NB4 (cell line): Measurements from ENCODE around the gene CLBA1.

Experiments used
- DNase-seq: peaks from one replicate; pipeline ENCODE4 v3.0.0; 2010; ENCODE audit warnings: low read depth
- H3K4me3 ChIP-seq: one replicate; pipeline ENCODE4 v1.5.1; 2011; ENCODE audit warnings: mild to moderate bottlenecking, low read depth, low read length, moderate library complexity
- MYC ChIP-seq: IDR thresholded peaks from 2 replicates; pipeline ENCODE4 v1.6.1; 2011; ENCODE audit warnings: low read depth, low read length
- POLR2A ChIP-seq: IDR thresholded peaks from 2 replicates; pipeline ENCODE4 v1.6.1; 2011; ENCODE audit warnings: mild to moderate bottlenecking; ENCODE audit not compliant: insufficient read length; ENCODE audit errors: extremely low read depth
- TF ChIP-seq, protein P1 (sequence below): IDR thresholded peaks from 2 replicates; pipeline ENCODE4 v1.6.1; 2011; ENCODE audit warnings: low read depth, low read length
- TF ChIP-seq, protein P2 (sequence below): IDR thresholded peaks from one replicate; pipeline ENCODE4 v1.5.1; 2012; ENCODE audit warnings: low read depth, low read length

Gene CLBA1

DNA sequence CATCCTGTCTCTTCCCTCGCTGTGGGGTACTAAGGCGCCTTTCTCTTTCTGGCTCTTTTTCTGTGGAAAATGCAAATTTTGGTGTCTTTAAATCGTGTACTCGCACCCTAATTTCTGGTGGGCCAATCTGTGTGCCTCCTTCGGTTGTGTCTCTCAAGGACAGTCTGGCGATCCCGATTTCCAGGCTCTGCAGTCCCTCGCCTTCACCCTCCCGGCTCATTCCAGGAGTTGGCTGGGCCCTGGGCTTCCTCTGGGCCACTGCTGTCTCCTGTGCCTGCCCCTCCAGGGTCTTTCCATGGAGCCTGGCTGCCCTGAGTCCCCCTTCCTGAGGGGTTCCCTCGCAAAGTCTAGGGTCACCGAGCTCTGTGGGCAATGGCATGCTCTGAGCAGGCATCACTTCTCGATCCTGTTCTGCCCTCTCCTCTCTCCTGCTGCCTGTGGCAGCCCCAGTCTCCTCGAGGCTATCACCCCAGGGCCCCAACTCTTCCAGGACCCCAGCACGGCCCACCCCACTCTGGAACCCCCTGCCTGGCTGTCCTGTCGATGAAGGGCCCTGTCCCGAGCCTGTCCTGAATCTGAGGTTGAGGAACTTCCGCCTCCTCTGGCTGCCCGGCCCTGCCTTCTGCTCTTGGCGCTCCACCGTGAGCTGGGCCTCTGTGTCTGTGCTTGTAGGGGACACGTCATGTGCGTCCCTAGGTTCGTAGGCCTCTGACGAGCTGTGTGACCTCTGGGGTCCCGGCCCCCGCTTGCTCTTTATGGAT lies 31.5 kb upstream of the CLBA1 start:
- DNase-seq, result no peak
- TF ChIP-seq MYC, result no peak
- TF ChIP-seq, protein P1, sequence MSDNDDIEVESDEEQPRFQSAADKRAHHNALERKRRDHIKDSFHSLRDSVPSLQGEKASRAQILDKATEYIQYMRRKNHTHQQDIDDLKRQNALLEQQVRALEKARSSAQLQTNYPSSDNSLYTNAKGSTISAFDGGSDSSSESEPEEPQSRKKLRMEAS, result no peak
- TF ChIP-seq, protein P2, sequence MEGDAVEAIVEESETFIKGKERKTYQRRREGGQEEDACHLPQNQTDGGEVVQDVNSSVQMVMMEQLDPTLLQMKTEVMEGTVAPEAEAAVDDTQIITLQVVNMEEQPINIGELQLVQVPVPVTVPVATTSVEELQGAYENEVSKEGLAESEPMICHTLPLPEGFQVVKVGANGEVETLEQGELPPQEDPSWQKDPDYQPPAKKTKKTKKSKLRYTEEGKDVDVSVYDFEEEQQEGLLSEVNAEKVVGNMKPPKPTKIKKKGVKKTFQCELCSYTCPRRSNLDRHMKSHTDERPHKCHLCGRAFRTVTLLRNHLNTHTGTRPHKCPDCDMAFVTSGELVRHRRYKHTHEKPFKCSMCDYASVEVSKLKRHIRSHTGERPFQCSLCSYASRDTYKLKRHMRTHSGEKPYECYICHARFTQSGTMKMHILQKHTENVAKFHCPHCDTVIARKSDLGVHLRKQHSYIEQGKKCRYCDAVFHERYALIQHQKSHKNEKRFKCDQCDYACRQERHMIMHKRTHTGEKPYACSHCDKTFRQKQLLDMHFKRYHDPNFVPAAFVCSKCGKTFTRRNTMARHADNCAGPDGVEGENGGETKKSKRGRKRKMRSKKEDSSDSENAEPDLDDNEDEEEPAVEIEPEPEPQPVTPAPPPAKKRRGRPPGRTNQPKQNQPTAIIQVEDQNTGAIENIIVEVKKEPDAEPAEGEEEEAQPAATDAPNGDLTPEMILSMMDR, result no peak
- TF ChIP-seq POLR2A, result no peak
- no peak overlapping the region for H3K4me3 ChIP-seq

DNA sequence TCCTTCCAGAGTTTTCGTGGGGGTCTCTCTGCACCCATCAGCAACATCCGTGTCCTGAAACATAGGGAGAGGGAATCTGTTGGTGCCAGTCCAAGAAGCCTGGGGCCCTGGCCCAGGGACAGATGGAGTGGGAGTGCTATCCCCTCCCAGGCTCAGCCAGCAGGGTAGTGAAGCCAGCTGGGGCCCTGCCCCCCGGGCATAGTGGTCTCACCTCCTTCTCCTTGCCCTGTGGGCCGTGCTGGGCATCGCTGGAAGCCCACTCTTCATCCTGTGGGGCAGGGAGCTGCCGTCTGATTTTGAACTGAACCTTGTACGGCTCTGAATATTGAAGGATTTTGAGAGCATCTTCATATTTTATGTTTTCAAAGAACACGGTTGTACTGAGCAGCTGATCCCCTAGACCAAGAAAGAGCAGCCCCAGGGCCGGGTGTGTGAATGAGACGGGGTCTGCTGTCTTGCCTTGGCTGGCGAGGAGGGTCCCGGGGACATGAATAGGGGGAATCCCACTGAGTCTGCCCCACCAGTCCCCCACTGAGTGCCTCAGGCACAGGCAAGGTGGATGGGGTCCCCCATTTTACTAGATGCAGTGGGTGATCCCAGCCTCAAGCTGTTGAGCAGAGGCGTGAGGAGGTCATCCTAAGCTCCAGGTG lies 30.7 kb upstream of the CLBA1 start:
- DNase-seq, result no peak
- no peak overlapping the region for H3K4me3 ChIP-seq
- TF ChIP-seq, protein P2, result no peak
- TF ChIP-seq POLR2A, result no peak
- TF ChIP-seq, protein P1, result no peak
- TF ChIP-seq MYC, result no peak

DNA sequence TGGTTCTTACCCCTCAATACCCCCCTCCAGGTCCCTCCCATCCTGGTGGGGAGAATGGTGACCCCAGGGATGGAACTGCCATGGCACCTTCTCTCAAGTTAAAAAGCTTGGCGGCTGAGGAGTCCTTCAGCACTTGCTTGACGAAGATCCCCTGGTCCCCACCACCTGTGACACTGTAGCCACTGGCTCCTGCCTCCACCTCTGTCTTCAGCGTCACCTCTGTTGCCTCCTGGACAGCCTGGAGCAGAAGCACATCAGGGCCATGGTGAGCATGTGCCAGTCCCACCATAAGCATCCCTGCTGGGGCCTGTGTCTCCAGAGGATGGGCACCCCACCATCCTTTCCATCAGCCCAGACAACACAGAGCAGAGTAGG lies 30.2 kb upstream of the CLBA1 start:
- no peak overlapping the region for H3K4me3 ChIP-seq
- TF ChIP-seq, protein P1, result no peak
- TF ChIP-seq POLR2A, result no peak
- DNase-seq, result no peak

DNA sequence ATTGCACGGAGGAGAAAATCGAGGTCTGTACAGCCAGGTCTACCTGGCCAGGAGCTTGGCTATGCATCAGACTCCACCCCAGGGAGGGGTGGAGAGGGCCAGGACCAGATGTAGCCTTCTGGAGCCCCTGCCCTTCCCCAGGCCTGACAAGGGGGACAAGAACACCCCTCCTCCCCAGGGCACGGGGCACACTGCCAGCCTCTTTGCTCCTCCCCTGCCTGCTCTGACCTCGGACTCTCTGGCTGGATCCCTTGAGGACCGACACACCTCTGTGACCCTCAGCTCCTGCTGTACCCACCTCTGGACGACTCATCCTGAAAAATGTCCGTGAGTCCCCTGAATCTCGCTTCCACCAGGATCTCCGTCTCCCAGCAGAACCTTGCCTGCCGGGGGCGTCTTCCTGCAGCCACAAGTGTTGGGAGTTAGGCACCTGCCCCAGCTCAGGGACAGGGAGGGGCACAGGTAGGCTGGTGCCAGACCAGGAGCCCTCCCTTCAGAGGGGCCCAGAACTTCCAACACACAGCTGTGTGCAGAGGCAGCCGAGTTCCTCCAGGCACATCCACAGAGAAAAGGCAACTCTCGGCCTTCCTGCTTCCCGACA lies 29.2 kb upstream of the CLBA1 start:
- DNase-seq, result no peak
- H3K4me3 ChIP-seq, result no peak overlapping the region
- TF ChIP-seq POLR2A, result no peak
- TF ChIP-seq MYC, result no peak
- TF ChIP-seq, protein P2, result no peak
- TF ChIP-seq, protein P1, result no peak

DNA sequence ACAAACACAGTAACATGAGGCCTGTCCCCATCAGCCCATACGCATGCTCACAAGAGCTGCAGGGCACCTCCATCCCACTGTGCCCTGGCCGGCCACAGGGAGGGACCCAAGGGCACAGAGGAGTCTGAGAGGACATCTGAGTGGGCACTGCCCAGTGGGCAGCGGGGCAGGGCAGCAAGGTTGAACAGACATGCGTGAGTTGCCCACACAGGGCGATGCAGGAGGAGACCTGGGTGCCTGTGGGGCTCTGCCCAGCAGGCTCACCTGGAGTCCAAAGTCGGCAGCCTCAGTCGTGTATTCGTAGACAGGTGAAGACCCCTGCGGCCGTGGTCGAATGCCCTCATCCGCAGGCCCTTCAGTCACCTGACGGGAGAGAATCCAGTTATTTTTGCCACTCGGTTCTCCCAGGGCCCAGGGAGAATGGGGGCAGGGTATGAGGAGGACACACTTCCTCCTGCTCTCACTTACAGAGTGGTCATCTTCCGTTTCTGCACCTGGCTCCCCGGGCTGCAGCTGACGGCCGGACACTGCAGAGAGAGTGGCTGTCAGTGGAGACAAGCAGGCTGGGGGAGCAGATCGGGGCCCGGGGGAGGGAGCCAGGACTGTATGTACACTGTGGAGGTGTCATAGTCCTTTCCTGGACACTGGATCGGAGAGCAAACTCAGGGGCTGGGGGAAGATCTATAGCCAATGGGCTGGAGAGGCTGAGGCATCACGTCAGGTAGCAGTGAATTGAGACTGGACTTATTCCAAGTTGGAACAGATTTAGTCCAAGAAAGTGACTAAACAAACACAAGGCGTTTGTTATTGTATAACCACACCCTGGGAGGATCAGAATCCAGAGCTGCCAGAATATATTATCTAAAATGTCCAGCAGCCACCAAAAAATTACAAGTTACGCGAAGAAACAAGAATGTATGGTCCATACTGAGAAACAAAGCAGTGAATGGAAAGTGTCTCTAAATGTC lies 28.2 kb upstream of the CLBA1 start:
- H3K4me3 ChIP-seq, result no peak overlapping the region
- TF ChIP-seq POLR2A (no peak), MYC (no peak)
- TF ChIP-seq, protein P2, result no peak
- TF ChIP-seq, protein P1, result no peak
- no peak for DNase-seq
